ENCODE data around the gene ZFP64.

ZFP64 gene

GRCh38 chr20:52103335-52103912, 88.2 kb downstream of the ZFP64 start:
- TF ChIP-seq CTCF (conservative IDR thresholded peaks at IDR 0.05; ENCODE audit: control insufficient read depth, insufficient read depth, low read depth, low read length) = no peak
- peak; percentile 36 for DNase-seq (ENCODE audit: low read depth)
- H3K4me3 ChIP-seq (ENCODE audit: control insufficient read depth, low read depth, low read length) = peak overlapping the region; percentile 72

DNA sequence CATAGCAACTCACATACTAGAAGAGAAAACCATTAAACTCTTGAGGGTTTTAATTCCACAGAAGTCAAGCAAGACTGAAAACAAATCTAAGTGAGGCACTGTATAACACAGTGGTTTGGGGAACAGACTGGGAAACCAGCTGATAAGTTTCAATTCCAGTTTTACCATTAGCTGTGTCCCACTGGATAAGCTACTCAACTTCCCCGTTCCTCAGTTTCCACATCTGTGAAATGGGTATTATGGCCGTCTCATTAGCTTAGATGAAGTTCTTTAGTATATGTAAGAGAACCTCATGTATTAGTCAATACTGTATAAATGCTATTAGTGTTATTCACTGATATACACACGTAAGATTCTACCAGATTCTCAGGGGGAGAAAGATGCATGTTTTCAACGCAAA, 89.0 kb downstream of the ZFP64 start:
- no peak overlapping the region for H3K4me3 ChIP-seq (ENCODE audit: control insufficient read depth, low read depth, low read length)
- DNase-seq (ENCODE audit: low read depth) = no peak
- TF ChIP-seq CTCF (conservative IDR thresholded peaks at IDR 0.05; ENCODE audit: control insufficient read depth, insufficient read depth, low read depth, low read length) = no peak

- TF ChIP-seq CTCF (conservative IDR thresholded peaks at IDR 0.05; ENCODE audit: control insufficient read depth, insufficient read depth, low read depth, low read length) = no peak
- no peak for DNase-seq (ENCODE audit: low read depth)
- H3K4me3 ChIP-seq (ENCODE audit: control insufficient read depth, low read depth, low read length) = no peak overlapping the region
Observed at GRCh38 chr20:52102126-52102525, 89.5 kb downstream of the ZFP64 start.
